C4-2B (cell line): ENCODE results near the gene MARS2.

ENCODE experiments used
- CTCF ChIP-seq: fragments of 450-650 bp; conservative IDR thresholded peaks from 2 replicates; pipeline ENCODE4 v1.5.1; 2017; ENCODE audit warnings: mild to moderate bottlenecking
- ZFX ChIP-seq: fragments of 450-650 bp; IDR thresholded peaks from 2 replicates; pipeline ENCODE4 v1.6.1; 2017

GRCh38 chr2:197711578-197711977 is 6.4 kb downstream of the MARS2 start:
- TF ChIP-seq CTCF (no peak), ZFX (no peak)
